ENCODE measurements around the gene UQCR11.

UQCR11 gene

DNA sequence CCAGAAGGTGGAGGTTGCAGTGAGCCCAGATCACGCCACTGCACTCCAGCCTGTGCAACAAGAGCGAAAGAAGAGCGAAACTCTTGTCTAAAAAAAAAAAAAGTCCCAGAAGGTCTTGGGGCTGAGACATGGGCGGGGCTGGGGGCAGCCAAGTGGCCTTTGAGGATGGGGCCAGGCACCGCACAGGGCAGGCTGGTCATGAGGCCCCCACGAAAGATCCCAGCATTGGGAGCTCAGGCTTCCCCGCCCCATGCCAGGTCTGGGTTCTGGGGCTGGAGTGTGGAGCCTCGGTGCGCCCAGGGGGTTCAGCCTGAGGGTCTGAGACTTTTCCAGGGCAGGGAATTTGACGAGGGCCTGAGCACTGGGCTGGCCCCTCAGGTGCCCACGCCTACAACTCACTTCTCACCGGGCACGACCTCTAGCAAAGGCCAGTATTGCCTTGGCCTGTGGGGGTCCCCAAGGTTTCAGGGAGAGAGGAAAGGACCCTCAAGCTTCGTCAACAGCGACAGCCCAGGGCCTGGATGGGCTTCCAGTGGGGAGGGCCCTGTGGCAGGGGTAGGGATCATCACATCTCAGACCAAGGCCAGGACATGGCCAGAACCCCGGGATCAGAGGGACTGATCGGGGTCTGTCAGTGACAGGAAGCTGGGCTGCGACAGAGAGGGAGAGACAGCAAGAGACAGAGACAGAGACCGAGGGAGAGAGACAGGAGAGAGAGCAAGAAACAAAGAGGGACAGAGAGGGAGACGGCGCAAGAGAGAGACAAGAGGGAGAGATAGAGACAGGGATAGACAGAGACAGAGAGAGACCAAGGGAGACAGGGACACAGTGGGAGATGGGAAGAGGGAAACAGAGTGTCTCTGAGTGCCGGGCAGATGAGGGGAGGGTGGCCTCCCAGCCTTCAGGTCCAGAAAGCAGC lies 29.7 kb downstream of the UQCR11 start:
- TF ChIP-seq, protein P1, sequence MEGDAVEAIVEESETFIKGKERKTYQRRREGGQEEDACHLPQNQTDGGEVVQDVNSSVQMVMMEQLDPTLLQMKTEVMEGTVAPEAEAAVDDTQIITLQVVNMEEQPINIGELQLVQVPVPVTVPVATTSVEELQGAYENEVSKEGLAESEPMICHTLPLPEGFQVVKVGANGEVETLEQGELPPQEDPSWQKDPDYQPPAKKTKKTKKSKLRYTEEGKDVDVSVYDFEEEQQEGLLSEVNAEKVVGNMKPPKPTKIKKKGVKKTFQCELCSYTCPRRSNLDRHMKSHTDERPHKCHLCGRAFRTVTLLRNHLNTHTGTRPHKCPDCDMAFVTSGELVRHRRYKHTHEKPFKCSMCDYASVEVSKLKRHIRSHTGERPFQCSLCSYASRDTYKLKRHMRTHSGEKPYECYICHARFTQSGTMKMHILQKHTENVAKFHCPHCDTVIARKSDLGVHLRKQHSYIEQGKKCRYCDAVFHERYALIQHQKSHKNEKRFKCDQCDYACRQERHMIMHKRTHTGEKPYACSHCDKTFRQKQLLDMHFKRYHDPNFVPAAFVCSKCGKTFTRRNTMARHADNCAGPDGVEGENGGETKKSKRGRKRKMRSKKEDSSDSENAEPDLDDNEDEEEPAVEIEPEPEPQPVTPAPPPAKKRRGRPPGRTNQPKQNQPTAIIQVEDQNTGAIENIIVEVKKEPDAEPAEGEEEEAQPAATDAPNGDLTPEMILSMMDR (conservative IDR thresholded peaks at IDR 0.05): no peak
- no peak overlapping the region for H3K27ac ChIP-seq

DNA sequence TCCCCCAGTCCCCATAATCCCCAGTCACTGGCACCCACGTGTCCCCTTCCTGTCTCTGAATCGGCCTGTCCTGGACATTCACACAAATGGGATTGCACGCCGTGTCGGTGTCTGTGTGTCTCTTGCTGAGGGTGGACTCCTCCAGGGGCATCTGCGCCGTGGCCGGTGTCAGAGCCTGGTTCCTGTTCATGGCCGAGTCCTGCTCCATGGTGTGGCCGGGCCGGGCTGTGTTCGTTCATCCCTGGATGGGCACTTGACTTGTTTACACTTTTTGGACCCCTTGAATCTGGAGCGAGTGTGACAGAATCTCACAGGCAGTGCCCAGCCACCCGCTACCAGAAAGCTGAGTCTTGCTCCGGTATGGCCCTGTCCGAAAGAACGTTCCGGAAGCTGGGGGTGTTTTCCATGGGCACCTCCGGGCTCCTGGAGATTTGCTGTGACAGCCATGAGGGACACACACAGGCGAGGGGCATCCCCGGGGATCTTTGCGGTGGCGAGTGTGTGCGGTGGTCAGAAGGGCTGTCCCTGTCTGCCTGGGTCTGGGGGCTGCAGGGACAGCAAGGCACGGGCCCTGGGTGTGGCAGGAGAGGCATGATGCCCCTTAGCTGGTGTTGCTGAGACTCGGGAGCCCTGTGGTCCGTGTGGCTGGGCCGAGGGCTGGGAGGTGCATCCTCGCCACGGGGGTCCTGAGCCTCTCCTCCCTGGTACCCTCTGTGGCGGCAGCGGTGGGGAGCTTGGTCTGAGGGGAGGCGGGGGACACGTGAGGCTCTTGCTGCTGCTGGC lies 30.7 kb downstream of the UQCR11 start:
- TF ChIP-seq, protein P1 (conservative IDR thresholded peaks at IDR 0.05): no peak
- no peak overlapping the region for H3K27ac ChIP-seq

DNA sequence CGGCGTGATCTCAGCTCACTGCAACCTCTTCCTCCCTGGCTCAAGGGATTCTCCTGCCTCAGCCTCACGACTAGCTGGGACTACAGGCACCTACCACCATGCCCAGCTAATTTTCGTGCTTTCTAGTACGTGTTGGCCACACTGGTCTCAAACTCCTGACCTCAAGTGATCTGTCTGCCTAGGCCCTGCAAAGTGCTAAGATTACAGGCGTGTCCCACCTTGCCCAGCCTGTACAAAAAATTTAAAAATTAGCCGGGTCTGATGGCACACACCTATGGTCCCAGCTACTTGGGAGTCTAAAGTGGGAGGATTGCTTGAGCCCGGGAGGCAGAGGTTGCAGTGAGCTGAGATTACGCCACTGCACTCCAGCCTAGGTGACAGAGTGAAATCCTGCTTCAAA lies 32.5 kb downstream of the UQCR11 start:
- no peak overlapping the region for H3K27ac ChIP-seq
- TF ChIP-seq, protein P1 (conservative IDR thresholded peaks at IDR 0.05): no peak

DNA sequence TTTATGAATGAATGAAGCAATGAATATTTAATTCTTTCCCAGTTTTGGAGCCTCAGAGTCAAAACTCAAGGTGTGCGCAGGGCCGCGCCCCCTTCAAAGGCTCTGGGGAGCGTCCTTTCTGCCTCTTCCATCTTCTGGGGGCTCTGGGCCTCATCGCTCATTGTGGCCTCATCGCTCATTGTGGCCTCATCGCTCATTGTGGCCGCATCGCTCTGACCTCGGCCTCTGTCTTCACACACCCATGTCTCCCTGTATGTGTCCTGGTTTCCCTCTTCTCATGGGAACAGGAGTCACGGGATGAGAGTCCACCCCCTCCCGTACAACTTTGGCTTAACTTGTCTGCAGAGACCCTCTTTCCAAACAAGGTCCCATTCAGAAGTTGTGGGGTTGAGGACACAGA lies 33.9 kb downstream of the UQCR11 start:
- TF ChIP-seq, protein P1 (conservative IDR thresholded peaks at IDR 0.05): no peak
- H3K27ac ChIP-seq: no peak overlapping the region

DNA sequence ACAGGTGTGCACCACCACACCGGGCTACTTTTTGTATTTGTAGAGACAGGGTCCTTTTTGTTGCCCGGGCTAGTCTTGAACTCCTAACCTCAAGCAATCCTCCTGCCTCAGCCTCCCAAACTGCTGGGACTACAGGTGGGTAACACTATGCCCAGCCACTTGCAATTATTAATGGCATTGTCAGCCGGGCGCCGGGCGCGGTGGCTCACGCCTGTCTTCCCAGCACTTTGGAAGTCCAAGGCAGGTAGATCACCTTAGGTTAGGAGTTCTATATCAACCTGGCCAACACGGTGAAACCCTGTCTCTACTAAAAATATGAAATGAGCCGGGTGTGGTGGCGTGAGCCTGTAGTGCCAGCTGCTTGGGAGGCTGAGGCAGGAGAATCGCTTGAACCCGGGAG lies 34.4 kb downstream of the UQCR11 start:
- H3K27ac ChIP-seq: no peak overlapping the region
- TF ChIP-seq, protein P1 (conservative IDR thresholded peaks at IDR 0.05): no peak

DNA sequence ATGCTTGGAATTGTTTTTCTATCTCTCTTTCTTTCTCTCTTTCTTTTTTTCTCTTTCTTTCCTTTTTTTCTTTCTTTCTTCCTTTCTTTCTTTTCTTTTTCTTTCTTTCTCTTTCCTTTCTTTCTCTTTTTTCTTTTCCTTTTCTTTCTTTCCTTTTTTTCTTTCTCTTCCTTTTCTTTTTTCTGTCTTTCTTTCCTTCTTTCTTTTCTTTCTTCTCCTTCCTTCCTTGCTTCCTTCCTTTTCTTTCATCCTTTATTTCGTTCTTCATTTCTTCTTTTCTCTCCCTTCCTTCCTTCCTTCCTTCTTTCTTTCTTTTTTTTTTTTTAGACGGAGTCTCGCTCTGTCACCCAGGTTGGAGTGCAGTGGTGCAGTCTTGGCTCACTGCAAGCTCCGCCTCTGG lies 35.3 kb downstream of the UQCR11 start:
- H3K27ac ChIP-seq: no peak overlapping the region
- TF ChIP-seq, protein P1 (conservative IDR thresholded peaks at IDR 0.05): no peak

DNA sequence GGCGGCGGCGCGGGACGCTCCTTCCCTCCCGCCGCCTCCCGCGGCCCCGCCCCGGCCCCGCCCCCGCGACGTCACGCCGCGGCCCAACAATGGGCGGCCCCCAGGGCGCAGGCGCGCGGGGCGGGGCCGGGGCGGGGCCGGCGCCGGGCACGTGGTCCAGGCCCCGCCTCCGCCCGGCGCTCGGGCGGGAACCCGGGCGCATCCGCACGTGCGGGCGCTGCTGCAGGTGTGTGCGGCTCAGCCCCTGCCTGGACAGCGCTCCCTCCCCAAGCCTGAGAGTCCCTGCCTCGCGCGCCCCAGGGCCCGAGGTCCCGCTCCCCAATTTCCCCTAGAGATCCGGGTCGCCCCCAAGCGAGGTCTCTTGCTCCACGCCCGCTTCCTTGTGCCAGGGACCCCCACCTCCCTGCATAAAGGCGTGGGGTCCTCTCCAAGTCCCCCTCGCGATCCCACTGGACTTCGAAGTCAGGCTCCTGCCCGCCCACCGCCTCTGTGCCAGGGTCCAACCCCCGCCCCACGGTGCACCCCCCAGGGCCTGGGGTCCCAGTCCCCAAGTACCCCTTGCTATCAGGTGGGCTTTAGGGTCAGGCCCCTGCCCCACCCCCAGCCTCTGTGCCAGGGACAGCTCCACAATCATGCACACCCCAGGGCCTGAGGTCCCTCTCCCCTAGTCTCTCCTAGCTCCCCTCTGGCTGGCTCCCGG lies 36.8 kb downstream of the UQCR11 start, which contains the start of gene MEX3D:
Gene MEX3D (minus strand): TSS at position 6 of the 700 bp plus-strand sequence. CDS start 267 bp downstream, outside the sequence.
- TF ChIP-seq, protein P1 (conservative IDR thresholded peaks at IDR 0.05): no peak
- H3K27ac ChIP-seq: peak within 1 kb of the TSS; percentile 78

All from VCaP (cell line).